ENCODE results near the gene NUP42. TPM values are rescaled to one million over a fixed set of nuclear protein-coding genes. Genes with fewer than 3 reads are reported as not detected.

Gene NUP42, protein sequence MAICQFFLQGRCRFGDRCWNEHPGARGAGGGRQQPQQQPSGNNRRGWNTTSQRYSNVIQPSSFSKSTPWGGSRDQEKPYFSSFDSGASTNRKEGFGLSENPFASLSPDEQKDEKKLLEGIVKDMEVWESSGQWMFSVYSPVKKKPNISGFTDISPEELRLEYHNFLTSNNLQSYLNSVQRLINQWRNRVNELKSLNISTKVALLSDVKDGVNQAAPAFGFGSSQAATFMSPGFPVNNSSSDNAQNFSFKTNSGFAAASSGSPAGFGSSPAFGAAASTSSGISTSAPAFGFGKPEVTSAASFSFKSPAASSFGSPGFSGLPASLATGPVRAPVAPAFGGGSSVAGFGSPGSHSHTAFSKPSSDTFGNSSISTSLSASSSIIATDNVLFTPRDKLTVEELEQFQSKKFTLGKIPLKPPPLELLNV
- total RNA-seq = 36.6 and 51.3 TPM in 2 replicates

GRCh38 chr7:23181684-23182553, at the start of gene NUP42:
NUP42 (plus strand) TSS chr7:23182048; CDS start chr7:23182086, 38 bp downstream.

DNA sequence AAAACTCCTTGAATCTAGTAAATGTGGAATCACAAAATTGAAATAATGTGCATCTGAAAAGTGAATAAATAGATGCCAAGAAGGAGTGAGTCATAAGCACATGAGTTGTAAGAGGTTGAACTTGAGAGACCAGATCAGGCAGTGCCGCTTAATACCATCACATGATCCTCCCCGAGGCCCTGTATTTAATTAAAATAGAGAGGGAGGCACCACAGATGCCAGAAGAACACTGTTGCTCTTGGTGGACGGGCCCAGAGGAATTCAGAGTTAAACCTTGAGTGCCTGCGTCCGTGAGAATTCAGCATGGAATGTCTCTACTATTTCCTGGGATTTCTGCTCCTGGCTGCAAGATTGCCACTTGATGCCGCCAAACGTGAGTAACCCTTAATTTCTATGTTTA, 64.7 kb downstream of the NUP42 start, which contains the start of gene GPNMB:
Gene GPNMB (plus strand): TSS at position 221 of the 400 bp plus-strand sequence. CDS start 83 bp downstream, at position 304.

Other genes with a start within 250 kb of the NUP42 start
- 87.9 and 108 TPM in 2 replicates for gene HYCC1, start 167.9 kb upstream of the NUP42 start, total RNA-seq
- gene KLHL7, start 76.3 kb upstream of the NUP42 start, total RNA-seq = 48.2 and 58.0 TPM in 2 replicates
- gene GPNMB, start 64.7 kb downstream of the NUP42 start, total RNA-seq = 0.13 and 0.72 TPM in 2 replicates
- gene MALSU1, start 117.3 kb downstream of the NUP42 start, total RNA-seq = 54.5 and 54.9 TPM in 2 replicates

All from thoracic aorta endothelial cell (primary cell).